Measurements from ENCODE around the gene MCM6.

DNA sequence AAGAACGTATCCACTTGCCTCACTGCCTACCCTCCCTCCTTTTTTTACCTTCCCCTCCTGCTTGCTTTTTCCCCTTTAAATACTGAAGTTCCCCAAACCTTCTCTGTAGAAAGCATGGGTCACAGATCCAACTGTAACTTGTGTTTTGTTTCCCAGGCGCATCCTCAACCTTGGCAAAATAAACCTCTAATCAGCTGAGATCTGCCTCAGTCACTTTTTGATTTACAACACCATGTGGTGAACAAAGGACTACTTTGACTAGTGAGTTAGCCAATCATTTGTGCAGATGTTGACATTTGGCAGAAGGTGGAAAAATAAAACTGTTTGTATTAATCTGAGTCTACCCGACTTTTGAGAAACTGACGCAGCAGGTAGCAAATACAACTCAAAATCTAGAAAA lies 23.3 kb upstream of the MCM6 start:
- no peak for TF ChIP-seq CBX3 (IDR thresholded peaks at IDR 0.05; ENCODE audit: low read depth)
- TF ChIP-seq, protein P1, sequence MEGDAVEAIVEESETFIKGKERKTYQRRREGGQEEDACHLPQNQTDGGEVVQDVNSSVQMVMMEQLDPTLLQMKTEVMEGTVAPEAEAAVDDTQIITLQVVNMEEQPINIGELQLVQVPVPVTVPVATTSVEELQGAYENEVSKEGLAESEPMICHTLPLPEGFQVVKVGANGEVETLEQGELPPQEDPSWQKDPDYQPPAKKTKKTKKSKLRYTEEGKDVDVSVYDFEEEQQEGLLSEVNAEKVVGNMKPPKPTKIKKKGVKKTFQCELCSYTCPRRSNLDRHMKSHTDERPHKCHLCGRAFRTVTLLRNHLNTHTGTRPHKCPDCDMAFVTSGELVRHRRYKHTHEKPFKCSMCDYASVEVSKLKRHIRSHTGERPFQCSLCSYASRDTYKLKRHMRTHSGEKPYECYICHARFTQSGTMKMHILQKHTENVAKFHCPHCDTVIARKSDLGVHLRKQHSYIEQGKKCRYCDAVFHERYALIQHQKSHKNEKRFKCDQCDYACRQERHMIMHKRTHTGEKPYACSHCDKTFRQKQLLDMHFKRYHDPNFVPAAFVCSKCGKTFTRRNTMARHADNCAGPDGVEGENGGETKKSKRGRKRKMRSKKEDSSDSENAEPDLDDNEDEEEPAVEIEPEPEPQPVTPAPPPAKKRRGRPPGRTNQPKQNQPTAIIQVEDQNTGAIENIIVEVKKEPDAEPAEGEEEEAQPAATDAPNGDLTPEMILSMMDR (IDR thresholded peaks at IDR 0.05 in 2 of 3, conservative IDR thresholded peaks at IDR 0.05 in 1 of 3; ENCODE audit: borderline replicate concordance in 1 of 3, insufficient read depth in 1 of 3, low read depth in 2 of 3, low read length in 2 of 3): no peak
- TF ChIP-seq TCF7L2 (IDR thresholded peaks at IDR 0.05; ENCODE audit: borderline replicate concordance, extremely low read depth, insufficient read depth, insufficient read length): no peak
- TF ChIP-seq SRF (IDR thresholded peaks at IDR 0.05; ENCODE audit: low read depth): no peak
- TF ChIP-seq, protein P2, sequence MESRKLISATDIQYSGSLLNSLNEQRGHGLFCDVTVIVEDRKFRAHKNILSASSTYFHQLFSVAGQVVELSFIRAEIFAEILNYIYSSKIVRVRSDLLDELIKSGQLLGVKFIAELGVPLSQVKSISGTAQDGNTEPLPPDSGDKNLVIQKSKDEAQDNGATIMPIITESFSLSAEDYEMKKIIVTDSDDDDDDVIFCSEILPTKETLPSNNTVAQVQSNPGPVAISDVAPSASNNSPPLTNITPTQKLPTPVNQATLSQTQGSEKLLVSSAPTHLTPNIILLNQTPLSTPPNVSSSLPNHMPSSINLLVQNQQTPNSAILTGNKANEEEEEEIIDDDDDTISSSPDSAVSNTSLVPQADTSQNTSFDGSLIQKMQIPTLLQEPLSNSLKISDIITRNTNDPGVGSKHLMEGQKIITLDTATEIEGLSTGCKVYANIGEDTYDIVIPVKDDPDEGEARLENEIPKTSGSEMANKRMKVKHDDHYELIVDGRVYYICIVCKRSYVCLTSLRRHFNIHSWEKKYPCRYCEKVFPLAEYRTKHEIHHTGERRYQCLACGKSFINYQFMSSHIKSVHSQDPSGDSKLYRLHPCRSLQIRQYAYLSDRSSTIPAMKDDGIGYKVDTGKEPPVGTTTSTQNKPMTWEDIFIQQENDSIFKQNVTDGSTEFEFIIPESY (IDR thresholded peaks at IDR 0.05; ENCODE audit: extremely low read depth, insufficient replicate concordance, low read length): no peak
- no peak for TF ChIP-seq EZH2 (IDR thresholded peaks at IDR 0.05)
- no peak for TF ChIP-seq SP1 (IDR thresholded peaks at IDR 0.05; ENCODE audit: low read depth)
- no peak for TF ChIP-seq RAD21 (IDR thresholded peaks at IDR 0.05; ENCODE audit: low read depth)
- no peak for TF ChIP-seq POLR2A (IDR thresholded peaks at IDR 0.05; ENCODE audit: borderline replicate concordance, extremely low read depth, insufficient read depth, insufficient read length)
- TF ChIP-seq JUND (IDR thresholded peaks at IDR 0.05): no peak
- TF ChIP-seq, protein P3, sequence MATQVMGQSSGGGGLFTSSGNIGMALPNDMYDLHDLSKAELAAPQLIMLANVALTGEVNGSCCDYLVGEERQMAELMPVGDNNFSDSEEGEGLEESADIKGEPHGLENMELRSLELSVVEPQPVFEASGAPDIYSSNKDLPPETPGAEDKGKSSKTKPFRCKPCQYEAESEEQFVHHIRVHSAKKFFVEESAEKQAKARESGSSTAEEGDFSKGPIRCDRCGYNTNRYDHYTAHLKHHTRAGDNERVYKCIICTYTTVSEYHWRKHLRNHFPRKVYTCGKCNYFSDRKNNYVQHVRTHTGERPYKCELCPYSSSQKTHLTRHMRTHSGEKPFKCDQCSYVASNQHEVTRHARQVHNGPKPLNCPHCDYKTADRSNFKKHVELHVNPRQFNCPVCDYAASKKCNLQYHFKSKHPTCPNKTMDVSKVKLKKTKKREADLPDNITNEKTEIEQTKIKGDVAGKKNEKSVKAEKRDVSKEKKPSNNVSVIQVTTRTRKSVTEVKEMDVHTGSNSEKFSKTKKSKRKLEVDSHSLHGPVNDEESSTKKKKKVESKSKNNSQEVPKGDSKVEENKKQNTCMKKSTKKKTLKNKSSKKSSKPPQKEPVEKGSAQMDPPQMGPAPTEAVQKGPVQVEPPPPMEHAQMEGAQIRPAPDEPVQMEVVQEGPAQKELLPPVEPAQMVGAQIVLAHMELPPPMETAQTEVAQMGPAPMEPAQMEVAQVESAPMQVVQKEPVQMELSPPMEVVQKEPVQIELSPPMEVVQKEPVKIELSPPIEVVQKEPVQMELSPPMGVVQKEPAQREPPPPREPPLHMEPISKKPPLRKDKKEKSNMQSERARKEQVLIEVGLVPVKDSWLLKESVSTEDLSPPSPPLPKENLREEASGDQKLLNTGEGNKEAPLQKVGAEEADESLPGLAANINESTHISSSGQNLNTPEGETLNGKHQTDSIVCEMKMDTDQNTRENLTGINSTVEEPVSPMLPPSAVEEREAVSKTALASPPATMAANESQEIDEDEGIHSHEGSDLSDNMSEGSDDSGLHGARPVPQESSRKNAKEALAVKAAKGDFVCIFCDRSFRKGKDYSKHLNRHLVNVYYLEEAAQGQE (IDR thresholded peaks at IDR 0.05; ENCODE audit: low read depth): no peak
- TF ChIP-seq POLR2AphosphoS5 (IDR thresholded peaks at IDR 0.05; ENCODE audit: low read depth, low read length): no peak
- TF ChIP-seq, protein P4, sequence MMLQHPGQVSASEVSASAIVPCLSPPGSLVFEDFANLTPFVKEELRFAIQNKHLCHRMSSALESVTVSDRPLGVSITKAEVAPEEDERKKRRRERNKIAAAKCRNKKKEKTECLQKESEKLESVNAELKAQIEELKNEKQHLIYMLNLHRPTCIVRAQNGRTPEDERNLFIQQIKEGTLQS (IDR thresholded peaks at IDR 0.05): no peak

Measured in HCT116 (cell line).